Inflammatory macrophage treated with lipopolysaccharide for 1 hour (primary cell): Measurements from ENCODE around the gene SLC2A10.
"Not testable (repeated sequence)": the region's sequence is repeated elsewhere in the genome, so short reads cannot be mapped to it uniquely, and the experiment has no call there.

ENCODE experiments used
- DNase-seq, 2 donors: peaks; one replicate each; pipeline ENCODE4 v3.0.0-alpha.2; 2020 to 2022

The SLC2A10 gene

DNA sequence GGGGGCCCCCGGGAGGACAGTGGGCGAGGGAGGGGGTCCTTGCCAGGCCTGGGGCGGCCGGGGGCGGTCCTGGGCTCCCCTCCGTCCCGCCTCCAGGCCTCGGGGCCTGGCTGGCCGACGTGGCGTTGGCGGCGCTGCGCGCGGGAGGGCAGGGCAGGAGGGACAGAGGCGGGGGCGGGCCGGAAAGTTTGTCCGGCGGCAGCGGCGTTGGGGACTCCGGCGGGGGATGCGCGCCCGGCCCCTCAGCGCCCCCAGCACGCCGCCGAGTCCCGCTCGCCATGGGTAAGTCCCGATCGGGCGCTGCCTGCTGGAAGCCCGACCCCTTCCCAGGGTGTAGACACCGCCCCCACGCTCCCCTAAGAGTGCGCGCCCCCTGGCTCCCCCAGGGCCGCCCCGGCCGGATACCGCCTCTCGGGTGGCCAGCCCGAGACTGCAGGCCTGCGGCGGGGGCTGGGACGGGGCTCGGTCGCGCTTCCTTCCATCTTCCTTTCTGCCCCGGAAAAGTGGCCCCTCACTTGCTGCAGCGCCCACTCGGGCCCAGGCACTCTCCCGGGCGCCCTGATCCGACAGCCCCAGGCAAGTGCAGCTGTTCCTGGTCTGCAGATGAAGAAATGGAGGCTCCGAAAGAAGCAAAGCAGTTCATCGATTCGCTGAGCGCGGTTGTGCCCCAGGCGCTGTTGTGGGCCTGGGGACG lies at the start of gene SLC2A10:
SLC2A10 (plus strand) TSS at position 191 of the 694 bp plus-strand sequence; CDS start at position 279, 88 bp downstream.
- no peak for DNase-seq

GRCh38 chr20:46660487-46660886 lies 49.0 kb upstream of the SLC2A10 start:
- DNase-seq = no peak

GRCh38 chr20:46661659-46662058 lies 47.8 kb upstream of the SLC2A10 start:
- DNase-seq = no peak

DNA sequence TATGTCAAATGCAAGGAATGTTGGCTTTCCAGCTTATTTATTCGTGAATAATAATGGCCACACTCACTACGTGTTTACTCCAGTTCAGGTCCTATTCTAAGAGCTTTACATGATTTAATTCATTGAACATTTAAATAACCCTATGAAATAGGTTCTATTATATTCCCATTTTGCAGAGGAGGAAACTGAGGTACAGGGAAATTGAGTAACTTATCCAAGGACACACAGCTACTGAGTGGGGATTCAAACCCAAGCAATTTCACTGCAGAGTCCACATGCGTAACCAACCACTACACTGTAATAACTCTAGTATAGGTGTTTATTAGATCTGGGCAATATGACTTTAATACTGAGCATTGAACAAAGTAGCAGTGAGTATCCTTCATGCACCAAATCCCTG lies 45.9 kb upstream of the SLC2A10 start:
- DNase-seq = no peak

DNA sequence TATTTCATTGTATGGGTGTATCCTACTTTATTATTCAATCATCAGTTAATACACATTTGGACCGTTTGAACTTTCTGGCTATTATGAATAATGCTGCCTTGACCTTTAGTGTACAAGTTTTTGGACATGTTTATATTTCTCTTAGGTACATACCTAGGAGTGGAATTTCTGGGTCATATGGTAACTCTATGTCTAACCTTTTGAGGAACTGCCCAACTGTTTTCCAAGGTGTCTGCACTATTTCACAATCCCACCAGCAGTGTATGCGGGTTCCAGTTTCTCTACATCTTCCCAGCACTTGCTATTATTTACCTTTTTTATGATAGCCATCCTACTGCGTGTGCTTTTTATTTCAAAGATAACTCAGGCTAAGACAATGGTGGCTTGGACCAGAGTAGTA lies 43.8 kb upstream of the SLC2A10 start:
- DNase-seq = no peak

GRCh38 chr20:46666306-46666705 lies 43.1 kb upstream of the SLC2A10 start:
- DNase-seq = no peak

DNA sequence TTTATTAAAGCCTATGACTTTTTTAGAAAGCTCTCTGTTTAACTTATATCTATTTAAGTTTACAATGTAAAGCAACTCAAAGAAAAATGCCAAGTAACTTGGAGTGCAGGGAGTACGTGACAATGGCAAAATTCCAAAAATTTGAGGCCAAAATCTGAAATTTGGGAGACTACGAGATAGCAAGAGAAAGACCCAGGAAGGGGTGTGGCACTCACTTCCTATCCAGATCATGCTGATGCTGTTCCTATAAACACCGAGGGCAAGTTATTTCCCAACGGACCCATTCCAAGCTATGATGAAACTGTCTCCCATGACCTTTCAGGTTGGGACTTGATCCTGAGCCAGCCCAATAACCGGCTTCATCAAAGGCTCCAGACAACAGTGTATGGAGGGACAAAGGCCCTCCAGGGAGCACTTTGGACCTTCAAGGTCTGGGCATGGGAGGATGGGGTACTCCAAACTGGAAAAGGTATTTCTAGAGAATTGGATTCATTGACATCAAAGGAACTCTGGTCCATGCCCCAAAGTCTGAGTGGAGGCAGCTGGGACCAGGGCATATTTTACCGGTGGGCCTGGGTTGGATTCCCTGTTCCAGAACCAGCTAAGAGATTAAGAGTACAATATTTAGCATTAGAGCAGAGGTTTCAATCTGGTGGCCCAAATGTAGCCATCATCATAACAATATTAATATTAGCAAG lies 42.5 kb upstream of the SLC2A10 start:
- DNase-seq = no peak

- DNase-seq = no peak
Measured at GRCh38 chr20:46670228-46670584, 39.2 kb upstream of the SLC2A10 start.

DNA sequence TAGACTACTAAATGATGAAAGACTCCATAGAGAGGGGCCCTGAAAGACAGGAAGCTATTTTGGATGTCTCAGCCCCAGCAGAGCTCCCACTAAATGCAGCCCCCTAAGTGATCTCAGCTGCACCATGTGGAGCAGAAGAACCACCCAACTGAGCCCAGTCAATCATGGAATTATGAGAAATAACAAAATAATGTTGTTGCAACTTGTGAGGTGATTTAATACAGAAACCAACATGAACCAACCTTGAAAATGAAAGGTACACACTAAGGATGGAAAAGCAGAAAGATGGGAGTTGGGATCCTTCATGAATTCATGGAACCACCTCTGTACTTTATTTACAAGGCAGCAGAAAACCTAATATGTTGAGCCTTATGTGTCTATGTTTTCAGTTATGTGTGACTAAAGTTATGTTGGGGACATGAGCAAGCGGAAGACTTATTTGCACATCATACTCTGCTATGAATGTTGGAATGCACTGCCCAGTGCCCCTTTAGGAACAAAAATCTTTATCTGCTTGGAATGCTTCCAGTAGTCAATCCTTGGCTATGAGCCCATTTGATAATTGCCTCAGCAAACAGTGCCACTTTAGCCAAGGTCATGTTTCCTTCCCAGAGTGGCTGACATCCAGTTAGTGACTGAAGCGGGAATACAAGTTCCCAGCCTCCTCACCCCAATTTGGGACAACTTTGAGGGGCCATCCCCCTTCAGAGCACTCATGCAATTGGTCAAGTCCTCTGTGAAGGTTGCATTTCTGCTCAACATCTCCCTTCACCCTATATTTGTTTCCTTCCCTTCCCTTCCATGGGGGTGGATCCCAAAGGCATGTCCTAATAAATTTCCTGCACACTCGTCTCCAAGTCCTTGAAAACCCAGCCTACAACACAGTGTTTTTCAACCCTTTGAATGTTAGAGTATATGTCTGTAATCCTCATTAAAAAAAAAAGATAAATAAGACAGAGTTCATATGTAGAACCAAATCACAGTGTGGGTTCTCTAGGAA lies 38.6 kb upstream of the SLC2A10 start:
- DNase-seq = no peak

DNA sequence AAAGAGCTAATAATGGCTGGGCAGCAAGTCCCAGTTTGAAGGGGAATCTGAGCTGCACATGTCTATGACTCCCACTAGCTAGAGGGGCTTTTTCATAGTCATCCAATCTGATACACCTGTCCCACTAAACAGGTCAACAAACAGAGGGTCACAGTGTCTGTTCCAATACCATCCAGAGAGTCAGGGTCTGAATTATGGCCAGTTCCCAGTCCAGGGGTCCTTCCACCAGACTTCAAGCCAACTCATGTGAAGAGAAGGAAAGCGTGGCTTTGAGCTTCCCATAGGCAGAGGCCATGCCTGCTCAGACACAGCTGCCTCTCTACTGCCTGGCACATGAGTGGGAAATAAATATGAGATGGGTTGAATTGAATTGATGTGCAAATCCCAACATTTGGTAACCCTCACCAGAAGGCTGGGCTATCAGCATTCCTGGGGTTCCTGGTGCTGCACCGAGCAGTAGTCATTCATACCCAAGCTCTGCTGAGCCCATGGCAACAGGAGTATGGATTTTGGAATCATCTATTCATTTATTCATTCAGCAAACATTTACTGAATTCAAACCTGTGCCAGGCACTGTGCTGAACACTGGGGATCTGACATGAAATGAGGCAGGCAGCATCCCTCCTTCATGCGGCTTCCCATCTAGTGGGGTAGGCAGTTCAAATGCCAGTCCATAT lies 37.4 kb upstream of the SLC2A10 start:
- no peak for DNase-seq

GRCh38 chr20:46672543-46673148 lies 36.8 kb upstream of the SLC2A10 start:
- DNase-seq = no peak

- no peak for DNase-seq
Measured at GRCh38 chr20:46673394-46674252, 35.8 kb upstream of the SLC2A10 start.

DNA sequence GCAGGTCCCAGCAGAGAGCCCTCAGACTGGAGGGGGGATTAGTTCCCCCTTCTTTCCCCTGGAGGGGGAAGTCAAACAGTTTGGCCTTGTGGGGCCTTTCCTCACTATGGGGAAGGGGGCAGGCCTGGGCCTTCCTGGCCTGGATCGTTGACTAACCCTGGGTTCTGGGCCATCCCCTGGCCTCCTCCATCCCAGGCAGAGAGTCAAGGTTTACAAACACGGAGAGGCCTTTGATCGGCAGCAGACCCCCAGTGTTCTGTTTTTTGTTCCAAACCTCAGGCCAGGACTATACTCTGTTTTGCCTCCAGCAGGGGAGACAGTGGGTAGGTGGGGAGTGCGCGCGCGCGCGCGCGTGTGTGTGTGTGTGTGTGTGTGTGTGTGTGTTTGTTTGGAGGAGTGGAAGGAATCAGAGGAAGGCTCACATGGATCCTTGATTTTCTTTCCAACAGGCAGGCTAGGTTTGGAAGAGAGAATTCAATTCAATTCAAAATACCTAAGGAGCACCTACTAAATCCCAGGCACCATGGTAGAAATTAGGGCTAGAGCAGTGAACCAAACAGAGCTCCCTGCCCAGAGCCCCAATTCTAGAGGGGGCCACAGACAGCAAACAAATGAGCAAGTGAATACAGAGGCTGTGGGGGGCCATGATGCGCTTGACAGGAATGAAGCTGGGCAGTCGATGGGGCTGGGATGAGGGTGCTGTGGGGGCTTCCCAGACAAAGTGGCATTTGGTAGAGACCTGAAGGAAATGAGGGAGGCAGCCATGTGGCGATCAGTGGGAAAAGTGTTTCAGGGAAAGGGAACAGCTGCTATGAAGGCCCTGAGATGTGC lies 35.0 kb upstream of the SLC2A10 start:
- no peak for DNase-seq

- not testable (repeated sequence) for DNase-seq
Measured at GRCh38 chr20:46676649-46677316, 32.7 kb upstream of the SLC2A10 start.

GRCh38 chr20:46677608-46678007 lies 31.8 kb upstream of the SLC2A10 start:
- no peak for DNase-seq

GRCh38 chr20:46678516-46678915 lies 30.9 kb upstream of the SLC2A10 start:
- DNase-seq = no peak

- DNase-seq = no peak
Measured at GRCh38 chr20:46680684-46681031, 28.8 kb upstream of the SLC2A10 start.

DNA sequence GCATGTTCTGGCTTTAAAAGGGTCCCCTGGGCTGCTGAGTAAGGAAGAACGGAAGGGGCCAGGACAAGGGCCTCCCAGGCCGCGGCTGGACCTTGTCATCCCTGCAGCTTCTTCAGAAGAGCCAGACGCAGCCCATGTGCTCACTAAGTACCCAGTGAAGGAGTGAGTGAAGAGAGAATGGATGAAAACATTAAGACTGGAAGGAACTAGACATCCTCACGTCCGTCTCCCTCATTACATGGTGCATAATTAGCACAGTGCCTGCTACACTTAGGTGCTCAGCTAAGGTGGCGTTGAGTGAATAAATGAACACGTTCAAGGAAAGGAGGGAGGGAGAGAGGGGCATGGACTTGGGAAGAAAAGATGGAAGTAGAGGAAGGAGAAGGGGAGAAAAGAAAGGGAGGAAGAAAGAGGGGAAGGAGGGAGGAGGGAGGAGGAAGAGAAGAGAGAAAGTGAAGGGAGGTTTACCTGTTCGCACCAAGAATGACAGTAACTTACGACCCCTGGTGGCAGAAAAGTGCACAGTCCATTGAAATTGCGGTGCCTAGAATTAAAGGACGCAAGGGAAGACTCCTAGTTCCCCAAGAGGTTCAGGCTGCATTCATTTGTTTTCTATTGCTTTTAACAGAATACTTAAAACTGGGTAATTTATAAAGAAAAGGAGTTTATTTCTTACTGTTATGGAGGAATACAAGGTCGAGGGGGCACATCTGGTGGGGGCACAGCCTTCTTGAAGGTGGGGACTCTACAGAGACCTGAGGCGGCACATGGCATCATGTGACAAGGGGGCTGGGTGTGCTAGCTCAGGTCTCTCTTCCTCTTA lies 28.2 kb upstream of the SLC2A10 start:
- peak; percentile 41 to 92 for DNase-seq
